Measurements from ENCODE around the gene SQOR. TPM values are rescaled to one million over a fixed set of nuclear protein-coding genes. Genes with fewer than 3 reads are reported as not detected.
A peak's percentile ranks its signal among the peaks of the same experiment; 100 is the strongest.

SQOR gene
- total RNA-seq, 1 experiment from 2014 or later: 17.6 TPM

DNA sequence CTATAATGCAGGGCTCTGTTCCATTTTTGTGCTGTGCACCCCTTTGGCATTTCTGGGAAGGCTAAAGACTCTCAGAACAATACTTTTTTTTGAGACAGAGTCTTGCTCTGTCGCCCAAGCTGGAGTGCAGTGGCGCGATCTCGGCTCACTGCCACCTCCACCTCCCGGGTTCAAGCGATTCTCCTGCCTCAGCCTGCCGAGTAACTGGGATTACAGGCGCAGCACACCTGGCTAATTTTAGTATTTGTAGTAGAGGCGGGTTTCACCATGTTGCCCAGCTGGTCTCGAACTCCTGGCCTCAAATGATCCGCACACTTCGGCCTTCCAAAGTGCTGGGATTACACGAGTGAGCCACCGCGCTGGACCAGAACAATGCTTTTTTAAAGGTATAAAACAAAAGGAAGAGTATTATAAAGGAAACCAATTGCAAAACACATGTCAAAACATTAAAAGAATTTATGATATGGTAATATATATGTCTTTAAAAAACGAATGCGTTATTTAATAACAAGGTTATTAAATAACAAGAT lies 999 bp downstream of the SQOR start:
- Histone ChIP-seq H3K27me3 (ENCODE audit: insufficient read depth, low read length) (no peaks in the 10 kb centered on the region), H3K9ac (ENCODE audit: low read length) (peak overlapping the region; percentile 68), H2AFZ (ENCODE audit: low read depth, low read length, poor library complexity, severe bottlenecking) (peak overlapping the region; percentile 77), H3K79me2 (ENCODE audit: insufficient read depth, low read length) (no peaks in the 10 kb centered on the region), H4K20me1 (ENCODE audit: insufficient read depth) (no peaks in the 10 kb centered on the region), H3K27ac (ENCODE audit: low read depth, low read length) (peak overlapping the region; percentile 95), H3K4me3 (replicated peaks in 1 of 2; ENCODE audit: low read depth in 1 of 2, low read length in 2 of 2) (peak overlapping the region; percentile 74 to 78), H3K9me3 (ENCODE audit: control insufficient read depth in 1 of 2, insufficient read depth in 1 of 2, low read depth in 1 of 2, low read length in 2 of 2) (no peaks in the 10 kb centered on the region), H3K4me2 (ENCODE audit: low read length) (peak overlapping the region; percentile 97), H3K4me1 (ENCODE audit: control insufficient read depth in 1 of 2, insufficient read depth in 2 of 2, low read length in 2 of 2) (peaks cover 12 to 41% of the 10 kb centered on the region in 2 experiments), H3K9me2 (ENCODE audit: insufficient read depth) (no peaks in the 10 kb centered on the region), H3K36me3 (ENCODE audit: control insufficient read depth in 1 of 2, insufficient read depth in 2 of 2, low read length in 2 of 2) (no peaks in the 10 kb centered on the region)
- ATAC-seq: 0 out of 2 replicates have a peak, but pooled peaks have one; percentile 1
- no TSS peak for BruUV-seq (replicated peaks)
- POLR2A ChIA-PET: no interaction called here
- DNase-seq (ENCODE audit: low read depth, low spot score): no peak
- intact Hi-C loops (cut with micrococcal nuclease): no loop called here
- CTCF ChIA-PET: interaction anchor here (1.0 to 2.4 kb wide), 3 partner anchors 13 to 24 kb away, joined by 3 to 8 read pairs (median 3); no protein-coding TSS in a partner anchor
- TF ChIP-seq SRF (IDR thresholded peaks at IDR 0.05; ENCODE audit: low read depth) (no peak), ZNF274 (IDR thresholded peaks at IDR 0.05; ENCODE audit: low read depth, low read length) (no peak)
- TF ChIP-seq, protein P1, sequence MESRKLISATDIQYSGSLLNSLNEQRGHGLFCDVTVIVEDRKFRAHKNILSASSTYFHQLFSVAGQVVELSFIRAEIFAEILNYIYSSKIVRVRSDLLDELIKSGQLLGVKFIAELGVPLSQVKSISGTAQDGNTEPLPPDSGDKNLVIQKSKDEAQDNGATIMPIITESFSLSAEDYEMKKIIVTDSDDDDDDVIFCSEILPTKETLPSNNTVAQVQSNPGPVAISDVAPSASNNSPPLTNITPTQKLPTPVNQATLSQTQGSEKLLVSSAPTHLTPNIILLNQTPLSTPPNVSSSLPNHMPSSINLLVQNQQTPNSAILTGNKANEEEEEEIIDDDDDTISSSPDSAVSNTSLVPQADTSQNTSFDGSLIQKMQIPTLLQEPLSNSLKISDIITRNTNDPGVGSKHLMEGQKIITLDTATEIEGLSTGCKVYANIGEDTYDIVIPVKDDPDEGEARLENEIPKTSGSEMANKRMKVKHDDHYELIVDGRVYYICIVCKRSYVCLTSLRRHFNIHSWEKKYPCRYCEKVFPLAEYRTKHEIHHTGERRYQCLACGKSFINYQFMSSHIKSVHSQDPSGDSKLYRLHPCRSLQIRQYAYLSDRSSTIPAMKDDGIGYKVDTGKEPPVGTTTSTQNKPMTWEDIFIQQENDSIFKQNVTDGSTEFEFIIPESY (IDR thresholded peaks at IDR 0.05; ENCODE audit: extremely low read depth, insufficient replicate concordance, low read length): no peak
- TF ChIP-seq, protein P2, sequence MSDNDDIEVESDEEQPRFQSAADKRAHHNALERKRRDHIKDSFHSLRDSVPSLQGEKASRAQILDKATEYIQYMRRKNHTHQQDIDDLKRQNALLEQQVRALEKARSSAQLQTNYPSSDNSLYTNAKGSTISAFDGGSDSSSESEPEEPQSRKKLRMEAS (IDR thresholded peaks at IDR 0.05): no peak
- TF ChIP-seq, protein P3, sequence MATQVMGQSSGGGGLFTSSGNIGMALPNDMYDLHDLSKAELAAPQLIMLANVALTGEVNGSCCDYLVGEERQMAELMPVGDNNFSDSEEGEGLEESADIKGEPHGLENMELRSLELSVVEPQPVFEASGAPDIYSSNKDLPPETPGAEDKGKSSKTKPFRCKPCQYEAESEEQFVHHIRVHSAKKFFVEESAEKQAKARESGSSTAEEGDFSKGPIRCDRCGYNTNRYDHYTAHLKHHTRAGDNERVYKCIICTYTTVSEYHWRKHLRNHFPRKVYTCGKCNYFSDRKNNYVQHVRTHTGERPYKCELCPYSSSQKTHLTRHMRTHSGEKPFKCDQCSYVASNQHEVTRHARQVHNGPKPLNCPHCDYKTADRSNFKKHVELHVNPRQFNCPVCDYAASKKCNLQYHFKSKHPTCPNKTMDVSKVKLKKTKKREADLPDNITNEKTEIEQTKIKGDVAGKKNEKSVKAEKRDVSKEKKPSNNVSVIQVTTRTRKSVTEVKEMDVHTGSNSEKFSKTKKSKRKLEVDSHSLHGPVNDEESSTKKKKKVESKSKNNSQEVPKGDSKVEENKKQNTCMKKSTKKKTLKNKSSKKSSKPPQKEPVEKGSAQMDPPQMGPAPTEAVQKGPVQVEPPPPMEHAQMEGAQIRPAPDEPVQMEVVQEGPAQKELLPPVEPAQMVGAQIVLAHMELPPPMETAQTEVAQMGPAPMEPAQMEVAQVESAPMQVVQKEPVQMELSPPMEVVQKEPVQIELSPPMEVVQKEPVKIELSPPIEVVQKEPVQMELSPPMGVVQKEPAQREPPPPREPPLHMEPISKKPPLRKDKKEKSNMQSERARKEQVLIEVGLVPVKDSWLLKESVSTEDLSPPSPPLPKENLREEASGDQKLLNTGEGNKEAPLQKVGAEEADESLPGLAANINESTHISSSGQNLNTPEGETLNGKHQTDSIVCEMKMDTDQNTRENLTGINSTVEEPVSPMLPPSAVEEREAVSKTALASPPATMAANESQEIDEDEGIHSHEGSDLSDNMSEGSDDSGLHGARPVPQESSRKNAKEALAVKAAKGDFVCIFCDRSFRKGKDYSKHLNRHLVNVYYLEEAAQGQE (IDR thresholded peaks at IDR 0.05; ENCODE audit: low read depth): no peak
- RAD21 ChIA-PET (ENCODE audit: low non-redundant PET in 1 of 2, low total read pairs in 2 of 2, uncharacterized antibody in 2 of 2, unreplicated experiment in 2 of 2): no interaction called here
